ENCODE results near the gene HNRNPL. TPM values are rescaled to one million over a fixed set of nuclear protein-coding genes. Genes with fewer than 3 reads are reported as not detected.

HNRNPL gene
- total RNA-seq, 1 experiment from 2014 or later: 710 TPM

- Histone ChIP-seq H2AFZ (ENCODE audit: low read length) (no peak overlapping the region), H3K4ac (ENCODE audit: low read depth, low read length) (no peak overlapping the region), H3K79me2 (ENCODE audit: insufficient read depth, low read length) (no peaks in the 10 kb centered on the region), H4K8ac (replicated peaks; ENCODE audit: insufficient read length, low read depth, low read length) (no peak overlapping the region), H3K4me1 (ENCODE audit: insufficient read depth, low read length) (no peaks in the 10 kb centered on the region), H3K14ac (ENCODE audit: insufficient read depth, low read length) (no peak overlapping the region), H3K79me1 (ENCODE audit: insufficient read depth, low read depth, low read length, poor library complexity, severe bottlenecking) (no peaks in the 10 kb centered on the region), H2BK12ac (ENCODE audit: insufficient read length, low read depth, low read length) (no peak overlapping the region), H3K9ac (ENCODE audit: extremely low read depth, insufficient read length, low read length) (no peak overlapping the region), H4K5ac (ENCODE audit: insufficient read length, low read depth, low read length) (no peak overlapping the region), H3K23ac (ENCODE audit: insufficient read length, low read depth, low read length) (no peak overlapping the region), H3K23me2 (ENCODE audit: insufficient read length, low read depth, low read length, poor library complexity, severe bottlenecking) (no peaks in the 10 kb centered on the region), H2BK15ac (ENCODE audit: low read depth, low read length) (no peak overlapping the region), H2BK120ac (ENCODE audit: low read depth, low read length, poor library complexity, severe bottlenecking) (no peak overlapping the region), H3K27me3 (ENCODE audit: insufficient read depth, low read length) (no peaks in the 10 kb centered on the region), H3T11ph (ENCODE audit: low read length) (no peak overlapping the region), H2BK20ac (ENCODE audit: low read depth, low read length, poor library complexity, severe bottlenecking) (no peak overlapping the region), H3K18ac (ENCODE audit: insufficient read length, low read depth, low read length) (no peak overlapping the region), H3K56ac (ENCODE audit: insufficient read length, low read depth, low read length) (no peak overlapping the region), H3K4me2 (ENCODE audit: insufficient read depth, insufficient read length, low read length) (no peak overlapping the region), H3K27ac (ENCODE audit: insufficient read length, low read depth, low read length) (no peak overlapping the region), H2BK5ac (ENCODE audit: insufficient read length, low read length) (no peak overlapping the region), H4K20me1 (ENCODE audit: control insufficient read depth, insufficient read depth, insufficient read length) (no peaks in the 10 kb centered on the region), H4K91ac (ENCODE audit: insufficient read length, low read depth, low read length) (no peak overlapping the region), H3K9me3 (ENCODE audit: control insufficient read depth, low read depth, low read length) (no peaks in the 10 kb centered on the region), H2AK5ac (ENCODE audit: insufficient read length, low read length) (no peak overlapping the region)
- H3K4me1 Mint-ChIP-seq: peaks cover 4% of the 10 kb centered on the region in 2 experiments; a peak in 2 of 4 replicates
- TF ChIP-seq CTCF (conservative IDR thresholded peaks at IDR 0.05): no peak
- DNase-seq: no peak
- no peaks in the 10 kb centered on the region for H3K27me3 Mint-ChIP-seq (ENCODE audit: low read depth)
- H3K9me3 Mint-ChIP-seq: no peaks in the 10 kb centered on the region; a peak in 1 of 5 replicates
- peaks cover 86 to 98% (median 91%) of the 10 kb centered on the region in 3 experiments for H3K36me3 Mint-ChIP-seq (ENCODE audit: insufficient read depth in 1 of 3, low read depth in 3 of 3)
- no peak overlapping the region for H3K4me3 Mint-ChIP-seq
- H3K27ac Mint-ChIP-seq: peak overlapping the region in 2 of 3 experiments; percentile 49 to 76; a peak in 3 of 7 replicates
- WGBS (ENCODE audit: extremely low coverage, insufficient read length, low lambda C conversion rate): no CpG with 5 or more reads among the region's 28 CpGs
These were observed 9.8 kb downstream of the HNRNPL start for GRCh38 chr19:38839816-38840582.
